Fibroblast of the aortic adventitia (primary cell): ENCODE measurements around the gene ABHD17B. TPM values are rescaled to one million over a fixed set of nuclear protein-coding genes. Genes with fewer than 3 reads are reported as not detected.
"Not testable (repeated sequence)": the region's sequence is repeated elsewhere in the genome, so short reads cannot be mapped to it uniquely, and the experiment has no call there.

Experiments used
- DNase-seq: peaks from one replicate; pipeline ENCODE4 v3.0.0-alpha.2; 2010; ENCODE audit warnings: low read depth
- H3K4me3 ChIP-seq: 2 replicates; pipeline ENCODE4 v1.5.1; 2011; ENCODE audit warnings: low read depth, mild to moderate bottlenecking, control low read depth, low read length, moderate library complexity
- total RNA-seq: library from RNA; depleted of rRNA; stranded (reverse); fragments of >200 nt; gene quantifications from 2 replicates; pipeline ENCODE4 v1.2.3, GENCODE V29; 2012; ENCODE audit warnings: low replicate concordance
- TF ChIP-seq, protein P1 (sequence below): IDR thresholded peaks from 2 replicates; pipeline ENCODE4 v1.5.1; 2011; ENCODE audit warnings: mild to moderate bottlenecking, low read length, control low read depth, inconsistent platforms; ENCODE audit not compliant: insufficient read depth

ABHD17B gene
- total RNA-seq: 11.9 and 13.1 TPM in 2 replicates

DNA sequence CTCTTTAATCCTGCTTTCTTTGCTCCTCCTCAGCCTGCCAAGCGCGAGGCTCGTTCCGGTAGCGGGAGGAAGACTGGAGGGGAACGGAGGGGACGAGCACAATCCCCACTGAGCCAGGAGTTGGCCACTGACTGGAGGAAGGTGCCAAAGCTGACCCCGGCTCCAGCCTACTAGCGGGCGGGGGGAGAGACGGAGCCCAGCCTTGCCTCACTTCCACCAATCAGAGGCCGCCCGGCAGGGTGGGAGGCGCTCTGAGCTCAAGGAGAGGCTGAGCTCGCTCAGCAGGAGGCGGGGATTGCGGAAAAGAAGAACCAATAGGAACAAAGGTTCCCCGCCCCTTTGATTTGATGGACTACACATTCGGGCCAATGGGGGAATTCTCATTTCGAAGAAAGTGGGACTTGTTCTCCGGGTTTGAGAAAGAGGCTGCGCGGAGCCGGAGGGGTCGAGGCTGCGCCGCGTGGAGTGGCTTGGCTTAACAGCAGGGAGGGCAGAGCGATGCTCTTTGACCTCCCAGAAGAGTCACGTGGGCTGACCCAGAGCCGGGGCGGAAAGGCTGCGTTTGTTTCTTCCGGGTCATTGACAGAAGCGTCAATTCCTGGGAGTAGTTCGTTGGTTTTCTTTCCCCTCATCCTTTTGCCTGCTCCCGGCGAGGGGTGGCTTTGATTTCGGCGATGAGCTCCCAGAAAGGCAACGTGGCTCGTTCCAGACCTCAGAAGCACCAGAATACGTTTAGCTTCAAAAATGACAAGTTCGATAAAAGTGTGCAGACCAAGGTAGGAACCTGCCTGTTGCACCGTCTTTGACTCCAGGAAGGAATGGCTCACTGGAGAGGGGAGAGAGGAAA lies at the start of gene ABHD17B, which contains the start of gene C9orf85:
Gene ABHD17B (minus strand): TSS at position 133 of the 847 bp plus-strand sequence. CDS start 36,113 bp downstream, outside the sequence.
Gene C9orf85 (plus strand): TSS at position 579 of the 847 bp plus-strand sequence. CDS start 96 bp downstream, at position 675.
- DNase-seq: peak; percentile 99
- peak within 1 kb of the TSS; percentile 93 for H3K4me3 ChIP-seq
- TF ChIP-seq, protein P1, sequence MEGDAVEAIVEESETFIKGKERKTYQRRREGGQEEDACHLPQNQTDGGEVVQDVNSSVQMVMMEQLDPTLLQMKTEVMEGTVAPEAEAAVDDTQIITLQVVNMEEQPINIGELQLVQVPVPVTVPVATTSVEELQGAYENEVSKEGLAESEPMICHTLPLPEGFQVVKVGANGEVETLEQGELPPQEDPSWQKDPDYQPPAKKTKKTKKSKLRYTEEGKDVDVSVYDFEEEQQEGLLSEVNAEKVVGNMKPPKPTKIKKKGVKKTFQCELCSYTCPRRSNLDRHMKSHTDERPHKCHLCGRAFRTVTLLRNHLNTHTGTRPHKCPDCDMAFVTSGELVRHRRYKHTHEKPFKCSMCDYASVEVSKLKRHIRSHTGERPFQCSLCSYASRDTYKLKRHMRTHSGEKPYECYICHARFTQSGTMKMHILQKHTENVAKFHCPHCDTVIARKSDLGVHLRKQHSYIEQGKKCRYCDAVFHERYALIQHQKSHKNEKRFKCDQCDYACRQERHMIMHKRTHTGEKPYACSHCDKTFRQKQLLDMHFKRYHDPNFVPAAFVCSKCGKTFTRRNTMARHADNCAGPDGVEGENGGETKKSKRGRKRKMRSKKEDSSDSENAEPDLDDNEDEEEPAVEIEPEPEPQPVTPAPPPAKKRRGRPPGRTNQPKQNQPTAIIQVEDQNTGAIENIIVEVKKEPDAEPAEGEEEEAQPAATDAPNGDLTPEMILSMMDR: no peak

DNA sequence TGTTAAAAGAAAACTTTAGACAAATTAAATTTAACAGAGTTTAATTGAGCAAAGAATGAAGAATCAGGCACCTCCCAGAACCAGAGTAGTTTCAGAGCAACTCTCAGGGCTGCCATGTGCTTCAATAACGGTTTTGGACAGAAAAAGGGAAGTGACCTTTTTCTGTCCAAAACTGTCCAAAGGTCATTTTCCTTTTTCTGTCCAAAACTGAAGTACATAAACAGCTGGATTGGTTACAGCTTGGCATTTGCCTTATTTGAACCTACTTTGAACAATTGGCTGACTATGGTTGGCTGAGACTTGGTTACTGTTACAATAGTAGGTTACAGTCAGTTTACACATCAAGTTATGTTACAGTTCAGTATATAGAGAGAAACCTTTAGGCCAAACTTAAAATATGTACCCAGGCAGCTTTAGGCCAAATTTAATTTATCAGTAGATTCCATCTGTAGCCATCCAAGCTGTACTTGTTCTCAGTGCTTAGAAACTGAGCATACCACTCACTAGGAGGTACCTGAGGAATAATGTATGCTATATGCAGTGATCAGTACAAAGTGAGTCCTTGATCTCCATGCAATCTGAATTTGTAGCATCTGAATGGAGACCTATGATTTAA lies 44.4 kb upstream of the ABHD17B start:
- no peak overlapping the region for H3K4me3 ChIP-seq
- TF ChIP-seq, protein P1: no peak
- no peak for DNase-seq

DNA sequence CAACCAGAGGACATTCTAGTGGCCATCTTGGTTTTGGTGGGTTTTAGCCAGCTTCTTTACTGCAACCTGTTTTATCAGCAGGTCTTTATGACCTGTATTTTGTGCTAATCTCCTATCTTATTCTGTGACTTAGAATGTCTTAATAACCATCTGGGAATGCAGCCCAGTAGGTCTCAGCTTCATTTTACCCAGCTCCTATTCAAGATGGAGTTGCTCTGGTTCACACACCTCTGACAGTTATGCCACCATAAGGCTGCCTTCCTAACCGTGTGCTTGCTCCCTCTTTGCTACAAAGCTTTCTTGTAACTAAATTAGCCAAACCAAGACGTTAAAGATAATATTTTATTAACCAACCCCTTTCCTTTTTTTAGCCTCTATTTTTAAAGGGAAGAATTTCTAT lies 43.7 kb upstream of the ABHD17B start:
- DNase-seq, H3K4me3 ChIP-seq: not testable (repeated sequence)

DNA sequence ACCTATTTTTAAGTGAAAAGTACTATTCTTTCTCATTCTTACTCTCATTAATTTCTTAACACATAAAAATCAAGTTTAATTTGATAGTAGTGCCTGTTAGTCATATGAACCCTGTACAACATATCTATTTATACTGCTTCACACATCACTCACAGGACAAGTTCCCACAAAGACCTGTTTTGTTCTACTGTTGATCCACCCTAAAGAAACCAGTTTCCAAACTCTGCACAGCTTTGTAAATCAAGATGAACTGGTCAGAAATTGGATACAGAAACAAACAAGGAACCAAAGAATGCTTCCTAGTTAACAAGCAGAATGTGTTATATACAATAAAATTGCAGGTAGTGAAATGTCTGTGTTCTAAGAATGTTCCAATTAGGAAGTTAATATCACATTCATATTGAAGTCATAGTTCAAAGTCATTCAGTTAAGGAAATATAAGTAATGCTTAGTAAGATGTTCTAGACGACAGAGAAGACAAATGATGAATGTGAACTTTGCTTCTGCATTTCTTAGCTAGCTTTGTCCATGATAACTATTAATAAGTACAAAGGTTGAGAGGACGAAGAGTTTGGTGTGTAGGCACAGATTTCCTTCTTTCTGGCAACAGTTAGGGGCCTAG lies 33.9 kb upstream of the ABHD17B start:
- TF ChIP-seq, protein P1: no peak
- H3K4me3 ChIP-seq: no peak overlapping the region
- DNase-seq: no peak

DNA sequence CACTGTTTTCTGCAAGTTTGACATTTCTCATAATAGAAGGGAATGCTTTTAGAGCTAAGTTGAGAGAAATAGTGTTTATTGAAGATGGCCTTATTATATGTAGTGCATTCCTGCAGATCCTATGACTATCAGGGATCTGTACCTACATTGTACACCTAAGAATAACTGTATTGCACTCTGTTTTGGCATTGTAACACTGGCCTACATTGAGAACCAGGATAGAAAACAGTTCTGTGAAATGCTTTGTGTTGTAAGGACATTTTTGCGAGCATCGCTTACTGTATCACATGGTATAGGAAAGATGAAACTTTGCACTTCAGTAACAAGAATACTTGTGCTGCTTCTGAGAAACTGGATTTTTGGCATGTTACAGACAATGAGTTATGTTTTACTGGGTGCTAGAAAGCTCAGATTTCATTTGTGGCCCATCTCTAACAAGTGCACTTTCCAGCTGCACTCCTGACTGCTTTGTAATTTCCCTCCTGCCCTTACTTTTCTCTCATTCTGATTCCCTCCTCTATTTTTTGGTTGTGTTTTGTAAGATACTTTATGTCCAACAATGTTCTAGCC lies 31.1 kb upstream of the ABHD17B start:
- no peak overlapping the region for H3K4me3 ChIP-seq
- DNase-seq: no peak
- TF ChIP-seq, protein P1: no peak

DNA sequence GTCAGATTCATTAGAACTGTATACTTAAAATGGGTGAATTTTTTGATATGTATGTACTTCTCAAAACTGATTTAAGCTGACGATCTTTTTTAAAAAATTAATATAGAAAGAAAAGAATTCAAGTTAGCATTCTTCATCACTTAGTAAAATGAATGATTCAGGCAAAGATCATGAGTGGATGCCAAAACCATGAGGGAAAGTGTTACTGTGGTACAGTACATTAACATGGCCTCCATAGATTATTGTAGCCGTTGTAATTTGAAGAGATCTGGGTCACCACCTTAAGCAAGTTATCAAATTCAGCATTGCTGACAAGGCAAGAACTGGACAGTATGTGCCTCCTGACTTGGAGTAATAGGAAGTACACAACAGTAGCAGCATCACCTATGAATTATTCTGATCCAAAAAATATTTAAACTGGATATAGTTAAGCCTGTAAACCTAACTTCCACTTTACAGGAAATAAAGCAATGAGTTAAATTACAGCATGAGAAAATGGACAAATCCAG lies 30.1 kb upstream of the ABHD17B start:
- TF ChIP-seq, protein P1: no peak
- H3K4me3 ChIP-seq: no peak overlapping the region
- peak; percentile 15 for DNase-seq
